Lower leg skin (tissue), 3 donors: ENCODE data around the gene COX7B.

ENCODE experiments used
- CTCF ChIP-seq, 3 donors: fragments of 450-650 bp; IDR thresholded peaks; one replicate each; pipeline ENCODE4 v1.5.1; 2016; ENCODE audit warnings: antibody characterized with exemption in 3 of 3, mild to moderate bottlenecking in 3 of 3, moderate library complexity in 2 of 3
- POLR2A ChIP-seq, 2 donors: fragments of 450-650 bp; IDR thresholded peaks; one replicate each; pipeline ENCODE4 v1.6.1; 2016 to 2017; ENCODE audit warnings: antibody characterized with exemption in 2 of 2, mild to moderate bottlenecking in 1 of 2, moderate library complexity in 1 of 2

DNA sequence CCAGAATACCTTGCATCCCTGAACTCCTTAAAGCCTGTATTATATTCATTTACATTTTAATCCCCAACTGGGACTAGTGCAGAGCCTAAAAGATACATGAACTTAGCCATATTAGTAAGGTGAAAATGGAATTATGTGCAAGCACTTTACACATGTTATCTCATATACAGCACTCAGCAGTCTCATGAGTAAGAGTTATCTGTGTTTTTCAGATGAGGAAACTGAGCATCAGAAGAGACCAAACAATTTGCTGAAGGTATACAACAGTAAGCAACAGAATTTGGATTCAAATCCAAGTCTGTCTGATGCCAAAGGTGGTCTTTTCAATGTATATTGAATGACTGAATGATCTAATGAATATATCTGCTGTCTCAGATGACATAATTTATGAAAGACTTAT lies 23.5 kb downstream of the COX7B start:
- TF ChIP-seq CTCF (IDR thresholded peaks at IDR 0.05) (no peak), POLR2A (IDR thresholded peaks at IDR 0.05) (no peak)
